Uterus (tissue), 4 donors: ENCODE measurements around the gene CCL5. TPM values are rescaled to one million over a fixed set of nuclear protein-coding genes. Genes with fewer than 3 reads are reported as not detected.

ENCODE experiments used
- DNase-seq, 2 donors: peaks; one replicate each; pipeline ENCODE4 v3.0.0-alpha.2; 2019 to 2020
- H3K27ac ChIP-seq, 2 donors: fragments of 200-600 bp; sonication (generic); 1 replicate in 1 of 2; 2 replicates in 1 of 2; pipeline ENCODE4 v1.5.1; 2016 to 2018
- H3K27me3 ChIP-seq, 2 donors: fragments of 200-600 bp; sonication (generic); one replicate each; pipeline ENCODE4 v1.5.1; 2018 to 2019; ENCODE audit warnings: control low read depth in 1 of 2
- H3K36me3 ChIP-seq, 2 donors: fragments of 200-600 bp; sonication (generic); one replicate each; pipeline ENCODE4 v1.5.1; 2019; ENCODE audit warnings: control low read depth in 1 of 2
- H3K4me1 ChIP-seq, 2 donors: fragments of 200-600 bp; sonication (generic); one replicate each; pipeline ENCODE4 v1.5.1; 2018 to 2019; ENCODE audit warnings: control low read depth in 1 of 2
- H3K4me3 ChIP-seq, 2 donors: fragments of 200-600 bp; sonication (generic); 1 replicate in 1 of 2; 2 replicates in 1 of 2; pipeline ENCODE4 v1.5.1; 2018 to 2019; ENCODE audit warnings: mild to moderate bottlenecking in 1 of 2
- H3K9me3 ChIP-seq, 2 donors: fragments of 200-600 bp; sonication (generic); one replicate each; pipeline ENCODE4 v1.5.1; 2019; ENCODE audit warnings: control low read depth in 1 of 2
- POLR2A ChIP-seq, 2 donors: fragments of 450-650 bp; IDR thresholded peaks; one replicate each; pipeline ENCODE4 v1.6.1; 2016; ENCODE audit warnings: antibody characterized with exemption in 2 of 2, mild to moderate bottlenecking in 1 of 2, moderate library complexity in 1 of 2
- intact Hi-C: fragments of 100-400 bp; cut with DNase I; formaldehyde crosslinking; loops from one replicate; pipeline ENCODE4 v1.15.1; 2023; ENCODE audit warnings: low total_unique reads
- total RNA-seq, 4 donors: library from RNA; depleted of rRNA in 3 of 4; stranded (reverse); fragments of >200 nt in 3 of 4; gene quantifications; one replicate each; pipeline versions ENCODE4 v1.1.0 to v1.2.4, GENCODE V29; 2014 to 2023
- TF ChIP-seq, protein P1 (sequence below), 4 experiments: fragments of 200-600 bp in 2 of 4; fragments of 450-650 bp in 2 of 4; sonication (generic) in 2 of 4; IDR thresholded peaks; one replicate each; pipeline ENCODE4 v1.5.1; 2016 to 2019; ENCODE audit warnings: antibody characterized with exemption in 4 of 4, mild to moderate bottlenecking in 2 of 4, moderate library complexity in 1 of 4
- donor health status: DM: yes; HTN: yes; CAD: no.

CCL5 gene
- total RNA-seq, 4 donors from 2014 or later, result 0.29 to 39.5 (median 2.1) TPM

GRCh38 chr17:35865412-35866340 lies 14.5 kb downstream of the CCL5 start:
- DNase-seq, result no peak
- TF ChIP-seq, protein P1, sequence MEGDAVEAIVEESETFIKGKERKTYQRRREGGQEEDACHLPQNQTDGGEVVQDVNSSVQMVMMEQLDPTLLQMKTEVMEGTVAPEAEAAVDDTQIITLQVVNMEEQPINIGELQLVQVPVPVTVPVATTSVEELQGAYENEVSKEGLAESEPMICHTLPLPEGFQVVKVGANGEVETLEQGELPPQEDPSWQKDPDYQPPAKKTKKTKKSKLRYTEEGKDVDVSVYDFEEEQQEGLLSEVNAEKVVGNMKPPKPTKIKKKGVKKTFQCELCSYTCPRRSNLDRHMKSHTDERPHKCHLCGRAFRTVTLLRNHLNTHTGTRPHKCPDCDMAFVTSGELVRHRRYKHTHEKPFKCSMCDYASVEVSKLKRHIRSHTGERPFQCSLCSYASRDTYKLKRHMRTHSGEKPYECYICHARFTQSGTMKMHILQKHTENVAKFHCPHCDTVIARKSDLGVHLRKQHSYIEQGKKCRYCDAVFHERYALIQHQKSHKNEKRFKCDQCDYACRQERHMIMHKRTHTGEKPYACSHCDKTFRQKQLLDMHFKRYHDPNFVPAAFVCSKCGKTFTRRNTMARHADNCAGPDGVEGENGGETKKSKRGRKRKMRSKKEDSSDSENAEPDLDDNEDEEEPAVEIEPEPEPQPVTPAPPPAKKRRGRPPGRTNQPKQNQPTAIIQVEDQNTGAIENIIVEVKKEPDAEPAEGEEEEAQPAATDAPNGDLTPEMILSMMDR (IDR thresholded peaks at IDR 0.05), result no peak
- no peaks in the 10 kb centered on the region for H3K9me3 ChIP-seq
- no peaks in the 10 kb centered on the region for H3K27me3 ChIP-seq
- no peak overlapping the region for H3K4me3 ChIP-seq
- H3K27ac ChIP-seq, result no peak overlapping the region
- intact Hi-C loops, result no loop called here
- no peaks in the 10 kb centered on the region for H3K4me1 ChIP-seq
- H3K36me3 ChIP-seq, result no peaks in the 10 kb centered on the region

DNA sequence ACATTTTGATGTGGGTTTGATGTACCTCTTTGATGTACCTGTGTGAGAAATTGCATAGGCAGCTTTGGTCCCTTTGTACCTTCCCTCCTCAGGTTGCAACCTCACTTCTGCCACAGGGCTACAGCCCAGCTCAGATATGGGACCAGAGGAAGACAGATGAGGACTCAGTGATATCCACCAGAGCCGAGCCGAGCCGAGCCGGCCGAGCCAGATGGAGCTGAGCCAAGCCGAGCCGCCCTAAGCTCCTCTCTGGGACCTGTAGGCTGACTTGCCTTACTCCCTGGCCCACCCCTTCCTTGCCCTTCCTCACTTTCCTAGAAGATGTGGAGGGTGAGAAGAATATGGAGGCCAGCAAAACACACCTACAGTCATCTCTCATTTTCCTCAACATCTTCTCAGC lies 15.3 kb downstream of the CCL5 start:
- DNase-seq, result no peak
- Histone ChIP-seq H3K27me3 (no peaks in the 10 kb centered on the region), H3K36me3 (no peaks in the 10 kb centered on the region), H3K9me3 (no peaks in the 10 kb centered on the region), H3K4me1 (no peaks in the 10 kb centered on the region), H3K27ac (no peak overlapping the region), H3K4me3 (no peak overlapping the region)
- TF ChIP-seq, protein P1 (IDR thresholded peaks at IDR 0.05), result no peak
- no peak for TF ChIP-seq POLR2A (IDR thresholded peaks at IDR 0.05)
- intact Hi-C loops, result no loop called here

DNA sequence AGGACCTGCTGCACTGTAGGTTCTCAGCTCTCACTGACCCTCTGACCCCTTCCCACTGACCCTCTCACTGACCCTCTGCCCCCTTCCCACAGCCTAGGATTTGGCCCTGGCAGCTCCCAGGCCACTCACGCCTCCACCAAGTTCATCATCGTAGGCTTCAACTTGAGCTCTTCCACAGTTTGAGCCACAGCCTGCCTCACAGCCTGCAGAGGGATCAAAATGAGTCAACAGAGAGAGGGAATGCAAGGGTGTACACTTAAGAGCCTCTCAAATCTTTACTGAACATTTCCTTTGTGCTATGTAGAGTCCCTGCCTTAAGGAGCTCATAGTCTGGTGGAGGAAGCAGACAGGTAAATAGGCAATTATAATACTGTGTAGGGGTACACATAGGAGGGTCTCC lies 23.6 kb downstream of the CCL5 start:
- intact Hi-C loops, result no loop called here
- H3K9me3 ChIP-seq, result no peaks in the 10 kb centered on the region
- H3K4me1 ChIP-seq, result no peaks in the 10 kb centered on the region
- DNase-seq, result no peak
- no peaks in the 10 kb centered on the region for H3K36me3 ChIP-seq
- no peaks in the 10 kb centered on the region for H3K27me3 ChIP-seq
- H3K27ac ChIP-seq, result no peak overlapping the region
- TF ChIP-seq POLR2A (IDR thresholded peaks at IDR 0.05), result no peak
- TF ChIP-seq, protein P1 (IDR thresholded peaks at IDR 0.05), result no peak
- no peak overlapping the region for H3K4me3 ChIP-seq

GRCh38 chr17:35855965-35856364 lies 24.2 kb downstream of the CCL5 start:
- H3K4me3 ChIP-seq, result no peak overlapping the region
- H3K4me1 ChIP-seq, result no peaks in the 10 kb centered on the region
- no peak for DNase-seq
- no peaks in the 10 kb centered on the region for H3K36me3 ChIP-seq
- H3K27ac ChIP-seq, result no peak overlapping the region
- H3K27me3 ChIP-seq, result no peaks in the 10 kb centered on the region
- intact Hi-C loops, result no loop called here
- no peaks in the 10 kb centered on the region for H3K9me3 ChIP-seq
- TF ChIP-seq, protein P1 (IDR thresholded peaks at IDR 0.05), result no peak
- no peak for TF ChIP-seq POLR2A (IDR thresholded peaks at IDR 0.05)
